GM12892 (cell line): ENCODE measurements around the gene OAF.

Source experiments
- DNase-seq: peaks from one replicate; pipeline ENCODE4 v3.0.0; 2011; ENCODE audit not compliant: insufficient read length
- FAIRE-seq: peaks from 2 replicates; lab custom pipeline; 2011; peaks lifted over from hg19 to GRCh38; lab: Jason Lieb, UNC
- POLR2A ChIP-seq: IDR thresholded peaks from 2 replicates; pipeline ENCODE4 v1.6.1; 2011; ENCODE audit warnings: low read depth, low read length, control low read depth
- POLR2AphosphoS5 ChIP-seq: IDR thresholded peaks from 2 replicates; pipeline ENCODE4 v1.6.1; 2011; ENCODE audit warnings: low read depth, low read length, control low read depth
- TAF1 ChIP-seq: IDR thresholded peaks from 2 replicates; pipeline ENCODE4 v1.6.1; 2011; ENCODE audit warnings: low read depth, mild to moderate bottlenecking, control low read depth, low read length, borderline replicate concordance

The OAF gene

GRCh38 chr11:120197251-120197891, 13.5 kb upstream of the OAF start:
- no peak for DNase-seq
- no peak for FAIRE-seq
- TF ChIP-seq POLR2AphosphoS5 (no peak), POLR2A (no peak), TAF1 (no peak)

GRCh38 chr11:120197977-120198376, 12.9 kb upstream of the OAF start:
- FAIRE-seq (no peak), DNase-seq (no peak)

GRCh38 chr11:120198403-120198786, 12.4 kb upstream of the OAF start:
- FAIRE-seq (no peak), DNase-seq (no peak)
- no peak for TF ChIP-seq POLR2A
- TF ChIP-seq TAF1, result no peak
- TF ChIP-seq POLR2AphosphoS5, result no peak

More at GRCh38 chr11:120197977-120198376, 12.9 kb upstream of the OAF start:
- no peak for TF ChIP-seq TAF1
- no peak for TF ChIP-seq POLR2A
- TF ChIP-seq POLR2AphosphoS5, result no peak

DNA sequence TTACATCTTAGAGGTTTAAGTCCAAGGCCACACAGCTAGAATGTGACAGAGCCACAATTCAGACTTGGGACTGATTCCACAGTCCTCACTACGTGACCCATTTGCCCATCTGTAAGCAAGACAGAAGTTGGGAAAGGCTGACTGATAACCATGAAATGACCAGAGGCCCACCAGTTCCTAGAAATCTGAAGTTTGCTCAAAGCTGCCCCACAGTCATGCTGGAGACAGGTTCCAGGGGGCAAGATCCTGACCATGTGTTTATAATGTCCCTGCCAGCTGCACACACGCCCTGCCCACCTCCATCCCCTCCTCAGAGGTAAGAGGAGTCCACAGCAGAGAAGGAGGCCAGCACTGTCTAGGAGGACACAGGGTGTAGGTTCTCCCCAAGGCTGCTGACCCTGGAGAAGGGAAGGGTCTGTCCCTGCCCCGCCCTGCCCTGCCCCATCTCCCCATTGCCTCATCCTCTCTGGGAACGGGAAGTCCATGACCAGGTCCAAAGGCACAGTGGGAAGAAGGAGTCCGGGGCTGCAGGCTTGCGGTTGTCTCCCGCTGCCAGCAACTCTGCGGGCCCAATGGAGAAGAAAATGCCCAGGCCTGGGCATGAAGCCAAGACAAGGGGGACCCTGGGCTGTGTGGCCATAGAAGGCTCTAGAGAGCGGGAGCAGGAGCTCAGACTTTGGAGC, 11.9 kb upstream of the OAF start:
- FAIRE-seq, result no peak
- TF ChIP-seq POLR2A (no peak), POLR2AphosphoS5 (no peak), TAF1 (no peak)
- no peak for DNase-seq

DNA sequence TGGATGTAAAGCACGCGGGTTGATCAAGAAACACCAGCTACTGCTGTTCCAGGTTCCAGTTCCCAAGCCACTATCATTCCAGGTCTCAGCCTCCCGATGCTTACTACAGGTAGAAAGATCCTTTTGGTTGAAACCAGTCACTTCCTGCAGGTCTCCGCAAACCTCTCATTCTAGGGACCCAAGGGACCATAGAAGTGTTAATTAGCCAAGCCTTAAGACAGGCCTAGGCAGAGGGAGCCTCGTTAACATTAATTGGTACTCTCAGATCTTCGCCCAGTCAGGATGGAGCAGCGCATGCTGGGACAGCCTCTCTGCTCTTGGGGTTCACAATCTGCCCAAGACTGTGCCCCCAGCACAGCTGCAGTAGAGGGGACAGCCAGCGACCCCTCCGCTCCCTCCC, 11.2 kb upstream of the OAF start:
- no peak for FAIRE-seq
- TF ChIP-seq POLR2A, result no peak
- no peak for TF ChIP-seq TAF1
- TF ChIP-seq POLR2AphosphoS5, result no peak
- no peak for DNase-seq

- DNase-seq (no peak), FAIRE-seq (no peak)
- TF ChIP-seq TAF1, result no peak
- no peak for TF ChIP-seq POLR2AphosphoS5
- no peak for TF ChIP-seq POLR2A
Observed at GRCh38 chr11:120200677-120201076, 10.2 kb upstream of the OAF start.

GRCh38 chr11:120201653-120202052, 9.2 kb upstream of the OAF start:
- TF ChIP-seq POLR2A, result no peak
- no peak for TF ChIP-seq POLR2AphosphoS5
- TF ChIP-seq TAF1, result no peak
- DNase-seq (no peak), FAIRE-seq (no peak)

DNA sequence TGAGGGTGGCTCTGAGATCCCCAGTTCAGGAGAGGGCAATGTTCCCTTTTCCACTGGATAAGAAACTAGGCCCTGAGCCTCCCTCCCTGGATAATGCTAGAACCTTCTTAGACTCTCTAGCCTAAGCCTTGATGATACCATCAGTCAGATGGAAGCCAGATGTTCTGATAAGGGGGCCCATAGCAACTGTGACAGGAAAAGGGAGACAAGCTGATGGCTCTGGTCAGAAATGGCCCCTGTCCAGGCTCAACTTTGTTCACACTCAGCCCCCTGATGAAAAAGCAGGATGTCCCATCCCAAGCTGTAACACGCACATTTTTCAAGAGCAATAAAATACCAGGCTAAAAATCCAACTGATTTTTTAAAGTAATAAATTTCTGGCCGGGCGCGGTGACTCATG, 7.2 kb upstream of the OAF start:
- DNase-seq, result no peak
- no peak for FAIRE-seq
- TF ChIP-seq POLR2A (no peak), POLR2AphosphoS5 (no peak), TAF1 (no peak)

DNA sequence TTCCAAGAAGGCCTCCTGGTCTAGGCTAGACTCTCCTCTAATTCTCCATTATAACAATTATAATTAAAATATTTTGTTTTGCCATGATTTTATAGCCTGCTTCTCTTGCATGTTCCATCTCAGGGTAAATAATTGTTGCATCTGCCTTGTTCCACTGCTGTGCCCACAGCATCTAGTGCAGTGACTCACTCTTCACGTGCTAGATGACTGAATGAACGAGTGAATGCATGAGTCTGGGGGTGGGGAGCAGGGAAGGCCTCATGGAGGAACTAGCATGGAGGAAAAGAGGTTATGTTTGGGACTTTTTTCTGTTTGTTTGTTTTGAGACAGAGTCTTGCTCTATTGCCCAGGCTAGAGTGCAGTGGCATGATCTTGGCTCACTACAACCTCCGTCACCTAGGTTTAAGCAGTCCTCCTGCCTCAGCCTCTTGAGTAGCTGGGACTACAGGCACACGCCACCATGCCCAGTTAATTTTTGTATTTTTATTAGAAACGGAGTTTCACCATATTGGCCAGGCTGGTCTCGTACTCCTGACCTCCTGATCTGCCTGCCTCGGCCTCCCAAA, 5.2 kb upstream of the OAF start:
- FAIRE-seq (no peak), DNase-seq (no peak)
- TF ChIP-seq POLR2AphosphoS5 (no peak), POLR2A (no peak), TAF1 (no peak)

DNA sequence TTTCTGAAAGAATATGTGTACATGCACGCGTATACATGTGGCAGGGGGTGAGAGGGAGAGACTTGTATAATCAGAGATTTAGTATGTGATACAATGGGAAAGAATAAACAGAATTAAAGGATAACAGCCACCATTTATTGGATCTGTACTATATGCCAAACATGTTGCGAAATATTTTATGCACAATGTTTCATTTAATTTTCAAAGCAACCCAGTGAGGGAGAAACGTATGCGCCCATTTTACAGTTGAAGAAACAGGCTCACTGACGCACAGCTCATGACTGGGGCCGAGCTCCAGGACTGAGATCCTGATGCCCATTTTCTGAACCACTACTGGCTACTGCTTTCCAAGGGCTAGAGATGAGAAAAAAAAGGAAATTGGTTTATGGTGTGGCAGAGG, 3.3 kb upstream of the OAF start:
- DNase-seq (no peak), FAIRE-seq (no peak)
- TF ChIP-seq TAF1 (no peak), POLR2AphosphoS5 (no peak), POLR2A (no peak)

- FAIRE-seq (no peak), DNase-seq (no peak)
- no peak for TF ChIP-seq POLR2AphosphoS5
- no peak for TF ChIP-seq TAF1
- no peak for TF ChIP-seq POLR2A
Observed at GRCh38 chr11:120208001-120208441, 2.8 kb upstream of the OAF start.

- no peak for TF ChIP-seq TAF1
- no peak for TF ChIP-seq POLR2AphosphoS5
- TF ChIP-seq POLR2A, result no peak
- DNase-seq, result no peak
- no peak for FAIRE-seq
Observed at GRCh38 chr11:120208777-120209176, 2.1 kb upstream of the OAF start.
